PC-9 (cell line): ENCODE data around the gene RENBP.

Experiments used
- EZH2 ChIP-seq: fragments of 200-600 bp; sonication (generic); IDR thresholded peaks from 2 replicates; pipeline ENCODE4 v1.8.0; 2017; ENCODE audit warnings: antibody characterized with exemption, low read depth
- TF ChIP-seq, protein P1 (sequence below): fragments of 200-600 bp; sonication (generic); conservative IDR thresholded peaks from 2 replicates; pipeline ENCODE4 v1.6.1; 2017; ENCODE audit warnings: mixed run types, antibody characterized with exemption, mild to moderate bottlenecking, moderate library complexity

DNA sequence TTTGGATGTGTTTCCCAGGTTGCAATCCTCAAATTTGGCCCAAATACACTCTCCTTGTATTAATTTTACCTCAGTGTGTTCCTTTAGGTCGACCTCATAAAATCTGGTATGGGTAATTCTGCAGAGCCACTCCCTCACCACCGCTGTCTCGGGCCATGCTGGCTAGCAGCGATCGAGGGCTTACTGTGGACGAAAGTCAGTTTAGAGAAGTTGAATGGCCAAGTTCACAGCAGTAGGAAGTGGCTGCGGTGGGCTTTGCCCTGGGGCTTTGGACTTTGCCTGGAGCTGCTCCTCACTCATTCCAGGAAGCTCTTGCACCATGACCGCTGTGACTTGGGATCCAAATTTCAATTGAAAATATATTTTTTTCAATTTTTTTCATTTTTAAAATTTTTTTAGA is 47.7 kb upstream of the RENBP start:
- TF ChIP-seq, protein P1, sequence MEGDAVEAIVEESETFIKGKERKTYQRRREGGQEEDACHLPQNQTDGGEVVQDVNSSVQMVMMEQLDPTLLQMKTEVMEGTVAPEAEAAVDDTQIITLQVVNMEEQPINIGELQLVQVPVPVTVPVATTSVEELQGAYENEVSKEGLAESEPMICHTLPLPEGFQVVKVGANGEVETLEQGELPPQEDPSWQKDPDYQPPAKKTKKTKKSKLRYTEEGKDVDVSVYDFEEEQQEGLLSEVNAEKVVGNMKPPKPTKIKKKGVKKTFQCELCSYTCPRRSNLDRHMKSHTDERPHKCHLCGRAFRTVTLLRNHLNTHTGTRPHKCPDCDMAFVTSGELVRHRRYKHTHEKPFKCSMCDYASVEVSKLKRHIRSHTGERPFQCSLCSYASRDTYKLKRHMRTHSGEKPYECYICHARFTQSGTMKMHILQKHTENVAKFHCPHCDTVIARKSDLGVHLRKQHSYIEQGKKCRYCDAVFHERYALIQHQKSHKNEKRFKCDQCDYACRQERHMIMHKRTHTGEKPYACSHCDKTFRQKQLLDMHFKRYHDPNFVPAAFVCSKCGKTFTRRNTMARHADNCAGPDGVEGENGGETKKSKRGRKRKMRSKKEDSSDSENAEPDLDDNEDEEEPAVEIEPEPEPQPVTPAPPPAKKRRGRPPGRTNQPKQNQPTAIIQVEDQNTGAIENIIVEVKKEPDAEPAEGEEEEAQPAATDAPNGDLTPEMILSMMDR, result no peak
- TF ChIP-seq EZH2, result no peak
